ENCODE data around the gene GMDS.

GRCh38 chr6:2034256-2034655 lies 211.1 kb downstream of the GMDS start:
- TF ChIP-seq CTCF (IDR thresholded peaks at IDR 0.05) (no peak), POLR2A (IDR thresholded peaks at IDR 0.05) (no peak)
